ENCODE data around the gene BFSP1. TPM values are rescaled to one million over a fixed set of nuclear protein-coding genes. Genes with fewer than 3 reads are reported as not detected.
A peak's percentile ranks its signal among the peaks of the same experiment; 100 is the strongest.

Gene BFSP1
- total RNA-seq, 1 donor from 2014 or later, result 1.2 TPM

DNA sequence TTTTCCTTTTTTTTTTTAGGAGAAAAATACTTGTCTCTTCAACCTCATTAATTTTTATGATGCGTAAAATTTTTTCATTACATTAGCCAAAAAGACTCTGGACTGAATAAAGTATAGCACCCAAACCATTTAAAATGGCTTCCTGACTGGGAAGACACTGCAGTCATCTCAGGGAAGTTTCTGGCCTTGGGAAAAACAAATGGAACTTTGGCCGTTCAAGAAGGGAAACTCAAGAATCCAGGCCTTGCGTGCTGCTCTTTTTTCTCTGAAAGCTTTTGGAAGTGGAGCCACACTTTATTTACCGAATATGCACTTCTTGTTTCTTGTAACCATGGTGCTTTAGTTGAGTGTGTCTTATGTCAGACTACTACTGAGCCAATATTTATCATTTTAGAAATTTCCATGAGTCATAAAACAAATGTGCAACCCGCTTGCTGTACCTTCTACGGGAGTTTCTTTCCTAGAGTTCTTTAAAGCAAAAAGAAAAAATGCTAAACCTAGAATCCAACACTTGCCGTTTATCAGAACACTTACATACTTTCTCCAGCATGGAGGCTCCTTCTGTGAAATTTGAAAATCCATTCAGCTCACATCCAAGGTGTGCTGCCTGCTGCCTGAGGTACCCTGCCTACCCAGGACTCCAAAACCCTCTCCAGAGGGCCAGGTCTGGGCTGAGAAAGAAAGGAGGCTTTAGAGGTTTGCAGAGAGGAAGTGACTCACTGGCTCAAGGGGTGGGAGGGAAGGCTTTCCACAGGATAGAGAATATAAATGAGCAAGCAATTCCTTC, 27.2 kb upstream of the BFSP1 start:
- DNase-seq (ENCODE audit: low spot score), result peak; percentile 40

DNA sequence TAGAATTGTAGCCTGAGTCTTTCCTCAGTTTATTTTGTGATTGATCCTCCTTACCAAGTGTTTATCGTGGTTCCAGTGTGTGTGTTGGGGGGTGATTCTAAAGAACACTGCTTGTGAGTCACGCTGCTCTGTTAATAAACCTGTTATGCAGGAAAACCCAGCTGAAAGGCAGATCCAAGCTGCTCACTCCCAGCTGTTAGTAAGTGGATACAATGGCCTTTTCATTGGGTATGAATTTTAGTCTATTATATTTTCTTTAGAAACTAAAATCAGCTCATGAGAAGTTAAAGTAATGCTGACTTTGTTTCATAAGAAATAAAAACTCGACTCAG, 26.5 kb upstream of the BFSP1 start:
- peak; percentile 66 for DNase-seq (ENCODE audit: low spot score)

DNA sequence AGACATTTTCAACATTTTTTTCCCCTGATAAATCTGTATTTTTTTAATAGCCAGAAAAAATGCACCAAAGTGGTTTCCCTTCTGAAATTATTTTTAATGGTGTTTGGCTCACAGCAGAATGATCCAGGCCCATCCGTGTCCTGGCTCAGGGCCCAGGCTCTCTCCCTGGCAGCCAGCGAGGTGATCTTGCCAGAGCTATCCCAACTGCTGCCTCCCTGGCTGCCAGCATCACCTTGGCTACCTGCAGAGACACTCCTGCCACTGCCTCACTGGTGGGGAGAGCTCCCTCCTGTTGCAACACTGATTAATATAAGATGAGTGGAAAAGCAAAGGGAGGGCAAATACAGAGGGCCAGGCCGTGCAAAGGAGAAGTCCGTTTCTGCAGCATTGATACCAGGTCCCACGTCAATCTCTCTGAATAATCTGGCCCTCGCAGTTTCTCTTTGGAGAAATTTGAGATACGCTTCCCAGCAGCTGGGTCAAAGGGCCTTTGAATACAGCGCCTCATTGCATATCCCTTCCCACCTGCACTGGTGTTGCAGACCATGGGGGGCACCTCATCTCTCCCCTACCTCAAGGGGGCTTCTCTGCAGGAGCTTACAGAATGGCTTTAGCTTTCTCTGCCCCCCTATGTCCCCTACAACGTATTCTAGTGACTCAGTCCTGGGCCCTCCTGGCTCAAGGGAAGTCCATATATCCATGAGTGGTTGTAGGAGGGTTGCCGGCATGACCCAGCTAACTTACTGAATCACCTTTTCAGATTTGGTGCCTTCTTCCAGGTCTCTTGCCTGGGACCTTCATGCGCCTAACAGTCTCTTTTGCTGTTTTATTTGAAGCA, 25.9 kb upstream of the BFSP1 start:
- DNase-seq (ENCODE audit: low spot score), result peak; percentile 80

DNA sequence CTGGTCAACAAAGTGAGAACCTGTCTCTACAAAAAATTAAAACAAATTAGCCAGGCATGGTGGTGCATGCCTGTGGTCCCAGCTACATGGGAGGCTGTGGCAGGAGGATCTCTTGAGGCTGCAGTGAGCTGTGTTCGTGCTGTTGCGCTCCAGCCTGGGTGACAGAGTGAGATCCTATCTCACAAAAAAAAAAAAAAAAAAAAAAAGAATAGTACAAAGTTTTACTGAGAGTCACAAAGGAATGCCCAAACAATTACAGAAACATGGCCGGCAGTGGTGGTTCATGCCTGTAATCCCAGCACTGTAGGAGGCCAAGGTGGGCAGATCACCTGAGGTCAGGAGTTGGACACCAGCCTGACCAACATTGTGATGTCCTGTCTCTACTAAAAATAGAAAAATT, 23.9 kb upstream of the BFSP1 start:
- no peak for DNase-seq (ENCODE audit: low spot score)

DNA sequence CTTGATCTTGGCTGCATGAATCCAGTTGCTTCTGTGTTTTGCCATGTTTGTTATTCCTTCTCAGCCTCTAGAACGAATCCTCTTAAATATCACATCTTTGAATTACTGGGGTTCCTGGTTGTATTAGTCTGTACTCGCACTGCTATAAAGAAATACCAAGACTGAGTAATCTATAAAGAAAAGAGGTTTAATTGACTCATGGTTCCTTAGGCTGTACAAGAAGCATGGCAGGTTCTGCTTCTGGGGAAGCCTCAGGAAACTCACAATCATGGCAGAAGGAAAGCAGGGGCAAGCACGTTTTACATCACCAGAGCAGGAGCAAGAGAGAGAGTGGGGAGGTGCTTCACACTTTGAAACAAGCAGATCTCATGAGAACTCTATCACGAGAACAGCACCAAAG, 18.0 kb upstream of the BFSP1 start:
- DNase-seq (ENCODE audit: low spot score), result no peak

DNA sequence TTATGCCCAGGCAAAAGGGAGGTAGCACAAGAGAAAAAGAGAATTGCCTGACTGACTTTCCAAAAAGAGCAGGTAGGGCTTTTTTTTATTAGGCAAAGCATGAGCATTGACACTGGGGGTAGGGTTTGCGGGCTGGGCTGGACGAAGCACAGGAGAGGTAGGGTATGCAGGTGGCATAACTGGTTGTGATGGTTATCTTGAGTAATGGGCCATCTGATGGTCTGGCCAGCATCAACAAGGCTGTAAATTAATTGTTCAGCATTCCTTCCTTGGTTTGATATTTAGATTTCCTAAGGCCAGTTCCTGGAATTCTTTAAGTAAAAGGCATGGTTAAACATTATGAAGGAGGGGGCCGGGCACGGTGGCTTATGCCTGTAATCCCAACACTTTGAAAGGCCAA, 13.9 kb upstream of the BFSP1 start:
- DNase-seq (ENCODE audit: low spot score), result no peak

DNA sequence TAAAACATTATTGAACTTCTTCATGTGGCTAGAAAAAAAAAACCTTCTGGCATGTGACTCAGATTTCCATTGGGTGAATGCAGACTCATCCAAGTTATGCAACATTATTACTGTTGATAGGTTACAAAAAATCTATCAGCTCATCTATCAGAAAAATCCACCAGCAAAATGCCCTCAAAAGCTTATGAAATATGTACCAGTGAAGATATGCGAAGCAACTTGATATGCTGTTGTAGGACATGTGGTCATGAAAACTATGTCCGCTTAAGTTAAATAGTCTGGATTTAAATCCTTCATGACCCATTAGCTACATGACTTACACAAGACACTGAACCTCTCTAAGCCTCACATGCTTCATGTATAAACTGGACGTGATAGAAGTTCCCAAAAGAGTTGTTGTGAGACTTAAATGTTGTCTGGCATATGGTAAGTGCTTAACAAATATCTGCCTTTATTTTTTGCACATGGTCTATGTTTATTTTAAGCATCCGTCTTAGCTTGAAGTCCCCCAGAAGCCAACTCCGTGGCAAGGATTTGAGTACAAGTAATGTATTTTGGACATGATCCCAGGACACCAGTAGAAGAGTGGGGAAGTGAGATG, 12.5 kb upstream of the BFSP1 start:
- DNase-seq (ENCODE audit: low spot score), result no peak

DNA sequence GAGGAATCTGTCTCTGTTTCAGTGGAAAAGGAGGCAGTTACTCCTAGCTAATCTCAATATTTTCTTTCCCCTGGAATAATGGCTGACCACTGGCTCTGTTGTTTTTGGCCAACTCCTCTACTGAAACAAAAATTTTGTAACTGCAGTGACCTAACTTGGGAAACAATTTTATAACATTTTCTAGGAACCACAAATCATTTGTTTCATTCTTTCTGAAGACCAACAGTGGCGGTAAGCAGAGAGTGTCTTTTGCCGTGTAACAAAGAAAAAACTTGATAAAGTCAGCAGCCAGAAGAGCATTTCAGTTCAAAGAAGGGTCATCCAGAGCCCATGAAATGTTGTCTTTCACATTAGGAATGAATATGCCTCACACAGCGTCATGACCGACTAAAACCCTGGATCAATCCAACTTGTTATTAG, 11.8 kb upstream of the BFSP1 start:
- no peak for DNase-seq (ENCODE audit: low spot score)

DNA sequence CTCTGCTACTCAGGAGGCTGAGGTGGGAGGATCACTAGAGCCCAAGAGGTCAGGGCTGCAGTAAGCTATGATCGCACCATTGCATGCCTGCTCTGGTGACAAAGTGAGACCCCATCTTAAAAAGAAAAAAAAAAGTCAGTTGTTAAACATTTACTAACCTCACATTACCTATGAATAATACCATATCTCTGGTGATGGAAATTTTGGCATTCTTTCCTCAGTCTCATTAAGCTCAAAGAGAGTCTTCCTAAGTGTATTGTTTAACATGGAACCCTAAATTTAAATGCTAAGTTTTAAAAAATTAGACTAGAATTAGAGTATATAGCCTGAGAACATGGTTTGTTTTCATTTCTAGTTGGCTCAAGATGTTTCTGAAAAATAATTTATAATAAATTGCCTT, 11.3 kb upstream of the BFSP1 start:
- no peak for DNase-seq (ENCODE audit: low spot score)

DNA sequence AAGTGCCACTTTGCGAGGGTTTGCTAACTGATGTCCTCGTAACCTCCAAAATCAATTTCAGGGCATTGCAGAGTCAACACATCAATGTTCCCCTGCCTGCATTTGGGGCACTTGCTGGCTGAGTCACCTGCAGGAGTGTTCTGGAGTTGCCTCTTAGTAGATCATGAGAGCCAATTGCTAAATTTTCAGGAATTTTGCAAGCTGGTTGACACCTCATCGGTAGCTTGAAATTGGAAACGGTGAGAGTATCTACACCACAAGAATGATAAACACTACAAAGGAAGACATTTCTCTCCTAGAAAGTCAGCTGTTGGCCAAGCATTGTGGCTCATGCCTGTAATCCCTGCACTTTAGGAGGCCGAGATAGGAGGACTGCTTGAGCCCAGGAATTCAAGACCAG, 10.8 kb upstream of the BFSP1 start:
- no peak for DNase-seq (ENCODE audit: low spot score)

DNA sequence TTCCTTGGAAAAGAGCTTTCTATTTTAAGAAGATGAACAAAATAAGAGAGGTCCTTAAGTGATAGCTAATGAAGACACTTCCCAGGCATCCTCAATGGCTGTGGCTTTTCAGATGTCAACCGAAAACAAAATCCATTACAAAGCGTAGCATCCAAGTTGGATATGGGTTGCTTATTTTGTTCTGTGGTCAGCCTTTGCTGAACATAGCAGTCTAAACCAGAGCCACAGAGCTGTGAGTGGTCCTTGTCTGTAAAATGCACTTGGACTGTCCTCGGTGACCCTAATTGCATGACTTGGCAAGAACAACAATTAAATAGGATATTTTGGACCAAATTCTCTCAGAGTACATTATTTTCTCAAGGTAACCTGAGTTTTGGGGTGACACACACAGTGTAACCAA, 10.4 kb upstream of the BFSP1 start:
- no peak for DNase-seq (ENCODE audit: low spot score)

DNA sequence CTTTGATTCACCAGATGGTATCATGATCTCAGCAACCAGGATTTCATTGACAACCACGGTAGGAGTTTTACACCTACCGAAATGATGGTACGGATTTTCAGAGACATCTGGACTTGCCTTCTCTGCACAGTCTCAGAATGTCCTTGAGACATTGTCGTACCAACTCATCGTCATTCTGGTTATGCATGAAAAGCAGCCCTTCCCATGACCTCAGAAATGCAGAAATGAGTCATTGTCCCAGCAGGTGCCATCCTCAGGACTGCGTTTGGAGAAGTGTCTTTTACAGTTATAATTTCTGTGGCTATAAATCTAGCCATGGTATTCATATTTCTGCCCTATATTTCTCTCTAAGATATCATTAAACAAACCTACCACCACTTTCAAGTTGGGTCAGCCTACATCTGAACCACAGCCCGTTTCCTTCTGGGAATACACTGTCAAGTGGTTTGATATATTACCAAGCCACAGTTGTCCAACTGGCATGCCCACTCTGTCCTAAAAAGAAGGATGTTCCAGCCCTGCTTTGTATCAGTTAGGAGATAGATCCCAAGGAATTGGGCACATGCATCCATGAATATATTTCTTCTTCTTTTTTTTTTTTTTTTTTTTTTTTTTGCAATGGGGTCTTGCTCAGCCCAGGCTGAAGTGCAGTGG, 7.5 kb upstream of the BFSP1 start:
- no peak for DNase-seq (ENCODE audit: low spot score)

DNA sequence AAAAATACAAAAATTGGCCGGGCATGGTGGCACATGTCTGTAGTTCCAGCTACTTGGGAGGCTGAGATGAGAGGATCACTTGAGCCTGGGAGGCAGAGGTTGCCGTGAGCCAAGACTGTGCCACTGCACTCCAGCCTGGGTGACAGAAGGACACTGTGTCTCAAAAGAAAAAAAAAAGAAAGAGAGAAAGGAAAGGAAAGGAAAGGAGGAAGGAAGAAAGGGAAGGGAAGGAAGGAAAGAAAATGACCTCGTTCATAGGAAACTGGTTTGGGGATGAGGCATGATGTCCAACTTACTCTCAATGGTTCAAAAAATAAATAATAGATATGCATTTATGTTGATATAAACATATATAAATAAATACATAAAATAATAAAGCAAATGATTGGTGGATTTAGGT, 6.8 kb upstream of the BFSP1 start:
- no peak for DNase-seq (ENCODE audit: low spot score)

DNA sequence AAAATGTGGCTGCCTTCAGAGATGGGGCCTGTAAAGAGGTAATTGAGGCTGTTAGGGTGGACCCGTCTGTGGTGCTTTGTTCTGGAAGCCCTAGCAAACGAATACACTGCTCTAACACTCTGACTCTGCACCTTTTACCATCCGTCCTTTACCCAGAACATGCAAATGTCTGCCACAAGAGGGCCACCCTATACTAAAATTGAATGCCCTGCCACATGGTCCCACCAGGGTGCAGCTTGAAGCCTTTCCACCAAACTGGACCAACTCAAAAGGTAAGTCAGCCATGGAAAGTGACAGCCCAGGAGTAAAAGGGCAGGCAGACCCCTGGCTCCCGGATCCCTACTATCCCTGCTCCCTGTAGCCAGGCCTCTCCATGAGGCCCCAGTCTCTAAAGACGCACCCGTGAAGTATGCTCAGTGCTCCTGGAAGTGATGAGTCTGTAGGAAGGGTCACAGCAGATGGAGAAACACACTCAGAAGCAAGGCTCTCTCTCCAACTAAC, 5.8 kb upstream of the BFSP1 start:
- peak; percentile 80 for DNase-seq (ENCODE audit: low spot score)

DNA sequence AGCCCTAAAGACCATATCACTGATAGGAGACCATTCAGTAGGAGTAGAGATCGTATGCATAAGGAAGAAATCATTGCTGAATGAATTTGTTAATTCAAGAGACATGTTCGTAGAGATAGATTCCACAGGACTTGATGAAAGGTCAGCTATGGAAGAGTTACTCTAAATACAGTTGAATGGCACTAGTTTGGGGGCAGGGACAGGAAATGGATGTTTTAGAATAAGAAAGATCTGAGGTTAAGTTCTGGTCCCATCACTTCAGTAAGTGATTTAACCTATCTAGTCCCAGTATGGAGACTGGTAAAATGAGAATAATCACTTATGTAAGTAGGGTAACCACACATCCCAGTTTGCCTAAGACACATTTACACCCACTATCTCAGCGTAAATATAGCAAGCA, 2.9 kb upstream of the BFSP1 start:
- no peak for DNase-seq (ENCODE audit: low spot score)

DNA sequence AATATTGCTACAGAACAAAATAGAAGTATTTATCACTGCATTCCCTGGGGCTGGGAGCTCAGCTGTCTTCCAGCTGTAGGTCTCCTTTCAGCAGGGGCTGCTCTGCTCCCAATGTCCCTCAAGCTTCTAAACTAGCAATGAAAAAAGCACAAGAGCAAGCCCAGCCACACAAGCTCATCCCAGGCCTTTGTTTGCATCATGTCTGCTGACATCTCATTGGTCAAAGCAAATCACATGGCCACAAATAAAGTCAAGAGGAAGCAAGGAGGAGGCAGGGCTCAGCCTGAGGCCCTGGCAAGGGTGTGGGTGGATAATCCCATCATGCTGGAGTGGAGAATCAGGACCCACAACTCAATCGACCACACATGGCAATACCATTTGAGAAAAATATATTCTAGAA, 2.2 kb upstream of the BFSP1 start:
- DNase-seq (ENCODE audit: low spot score), result peak; percentile 23

DNA sequence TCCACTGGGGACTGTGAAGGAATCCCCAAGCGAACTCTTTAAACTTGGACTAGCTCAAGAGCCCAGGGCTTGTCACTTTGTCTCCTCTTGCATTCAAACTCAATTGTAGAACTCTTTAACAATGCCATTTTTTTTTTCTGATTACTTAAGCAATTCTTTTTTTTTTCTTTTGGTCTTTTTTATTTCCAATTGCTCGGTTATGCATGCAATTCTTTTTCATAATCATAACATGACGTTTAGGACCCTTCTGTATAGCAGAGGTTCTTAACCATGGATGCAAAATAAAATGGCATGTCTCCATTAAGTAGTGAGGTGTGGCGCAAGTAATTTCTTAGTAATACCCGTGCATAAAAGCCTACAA, 466 bp upstream of the BFSP1 start:
- no peak for DNase-seq (ENCODE audit: low spot score)

DNA sequence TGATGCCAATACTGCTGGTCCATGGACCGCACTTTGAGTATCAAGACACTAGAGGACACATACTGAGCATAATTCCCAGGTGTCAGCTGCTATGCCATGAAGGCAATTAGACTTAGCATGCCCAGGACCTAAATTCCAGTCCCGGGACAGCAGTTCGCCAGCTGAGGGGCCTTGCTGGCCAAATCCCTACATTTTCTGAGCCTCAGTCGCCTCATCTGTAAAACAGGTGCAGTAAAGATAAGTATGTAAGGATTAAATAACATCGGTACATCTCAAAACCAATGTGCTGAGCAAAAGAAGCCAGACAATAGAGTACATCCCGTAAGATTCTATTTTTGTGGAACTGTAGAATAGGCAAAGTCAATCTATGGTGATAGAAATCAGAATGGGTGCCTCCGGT, 1.0 kb downstream of the BFSP1 start:
- DNase-seq (ENCODE audit: low spot score), result no peak

DNA sequence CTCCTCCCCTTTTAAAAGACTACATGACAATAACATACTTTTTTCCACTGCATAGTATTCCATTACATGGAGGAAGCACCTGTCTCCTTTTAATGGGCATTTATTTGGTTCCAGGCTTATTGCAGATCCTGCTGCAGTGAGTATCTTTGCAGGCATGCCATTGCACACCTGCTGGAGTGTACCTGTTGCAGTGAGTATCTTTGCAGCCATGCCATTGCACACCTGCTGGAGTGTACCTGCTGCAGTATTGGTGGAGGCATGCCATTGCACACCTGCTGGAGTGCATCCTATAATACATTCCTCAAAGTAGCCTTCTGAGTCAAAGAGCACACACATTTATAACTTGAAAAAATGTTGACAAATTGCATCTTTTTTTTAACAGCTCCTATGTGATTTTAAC, 1.6 kb downstream of the BFSP1 start:
- no peak for DNase-seq (ENCODE audit: low spot score)

DNA sequence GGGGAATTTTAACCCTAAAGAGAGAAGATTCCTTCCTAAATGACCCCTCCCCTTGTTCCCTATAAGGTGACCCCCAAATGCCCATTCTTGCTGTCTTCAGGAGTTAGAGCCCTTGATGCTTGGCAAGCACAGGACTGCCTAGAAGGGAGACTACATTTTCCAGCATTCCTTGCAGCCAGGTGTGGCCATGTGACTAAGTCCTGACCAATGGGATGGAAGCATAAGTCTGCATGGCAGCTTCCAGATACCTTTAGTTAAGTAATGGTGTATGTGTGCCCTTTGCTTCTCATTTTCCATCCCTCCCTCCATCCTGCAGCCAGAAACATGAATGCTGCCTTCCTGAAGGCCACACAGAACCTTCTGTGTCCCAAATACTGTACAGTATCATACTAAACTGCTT, 5.5 kb downstream of the BFSP1 start:
- no peak for DNase-seq (ENCODE audit: low spot score)

DNA sequence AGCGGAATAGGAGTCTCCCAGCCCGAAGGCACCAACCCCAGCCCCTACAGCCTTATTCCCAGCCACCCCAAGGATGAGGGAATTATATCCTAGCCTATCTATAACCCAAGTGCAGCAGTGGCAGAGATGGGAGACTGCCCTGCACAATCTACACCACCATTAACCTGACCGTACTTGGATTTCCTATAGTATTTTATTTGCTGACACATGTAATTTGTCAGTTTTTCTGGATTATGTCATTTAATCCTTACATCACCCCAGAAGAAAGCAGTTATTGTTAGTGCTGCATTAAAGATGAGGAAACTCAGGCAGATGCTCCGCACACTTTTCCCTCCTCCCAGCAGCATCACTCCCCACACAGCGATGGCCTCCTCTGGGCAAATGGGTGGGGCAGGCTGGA, 6.0 kb downstream of the BFSP1 start:
- no peak for DNase-seq (ENCODE audit: low spot score)

DNA sequence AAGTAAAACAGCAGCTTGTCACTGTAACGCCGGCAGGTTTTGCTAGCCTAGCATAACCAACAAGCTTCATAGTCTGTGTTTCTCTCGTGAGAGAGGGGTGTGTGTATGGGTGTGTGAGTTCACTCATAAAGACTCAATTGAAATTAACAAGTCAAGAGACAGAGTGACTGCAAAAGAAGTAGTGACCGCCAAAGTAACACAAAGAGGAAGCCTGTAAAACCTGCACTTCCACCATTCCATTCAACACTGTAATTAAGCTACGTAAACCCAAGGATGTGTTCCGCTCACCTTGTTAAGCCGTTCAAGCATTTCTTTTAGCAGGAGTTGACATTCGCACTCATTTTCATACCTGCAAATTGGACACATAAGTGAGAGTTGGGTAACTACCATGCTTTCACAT, 6.6 kb downstream of the BFSP1 start:
- no peak for DNase-seq (ENCODE audit: low spot score)

All from mucosa of gallbladder (tissue), 1 donor.